Osteoblast (primary cell): ENCODE measurements around the gene LRP6. TPM values are rescaled to one million over a fixed set of nuclear protein-coding genes. Genes with fewer than 3 reads are reported as not detected.
"Not testable (repeated sequence)": the region's sequence is repeated elsewhere in the genome, so short reads cannot be mapped to it uniquely, and the experiment has no call there.

ENCODE experiments used
- DNase-seq: peaks from one replicate; pipeline ENCODE4 v3.0.0; 2011; ENCODE audit warnings: low spot score, mixed read lengths; ENCODE audit not compliant: insufficient read length; ENCODE audit errors: missing footprints
- H2AFZ ChIP-seq: 2 replicates; pipeline ENCODE4 v1.6.0; 2011; ENCODE audit warnings: mild to moderate bottlenecking, low read length
- H3K27ac ChIP-seq: 2 replicates; pipeline ENCODE4 v1.5.1; 2011; ENCODE audit warnings: mild to moderate bottlenecking, low read depth, low read length, moderate library complexity
- H3K27me3 ChIP-seq: 2 replicates; pipeline ENCODE4 v1.6.0; 2012; ENCODE audit warnings: mild to moderate bottlenecking, control low read depth, inconsistent platforms, low read length, moderate library complexity; ENCODE audit not compliant: insufficient read depth
- H3K36me3 ChIP-seq: 2 replicates; pipeline ENCODE4 v1.5.1; 2011; ENCODE audit warnings: mild to moderate bottlenecking, low read length, control low read depth, moderate library complexity; ENCODE audit not compliant: insufficient read depth
- H3K4me1 ChIP-seq: 2 replicates; pipeline ENCODE4 v1.5.1; 2011; ENCODE audit warnings: mild to moderate bottlenecking, low read length, control low read depth, moderate library complexity; ENCODE audit not compliant: insufficient read depth
- H3K4me2 ChIP-seq: 2 replicates; pipeline ENCODE4 v1.6.0; 2011; ENCODE audit warnings: mild to moderate bottlenecking, low read length; ENCODE audit not compliant: insufficient read depth
- H3K4me3 ChIP-seq: fragments of 200-600 bp; sonication (generic); 3 replicates; pipeline ENCODE4 v1.5.1; 2012; ENCODE audit warnings: mild to moderate bottlenecking, low read length, inconsistent platforms; ENCODE audit not compliant: insufficient read depth
- H3K79me2 ChIP-seq: 2 replicates; pipeline ENCODE4 v1.6.0; 2012; ENCODE audit warnings: mild to moderate bottlenecking, low read length, control low read depth, inconsistent platforms; ENCODE audit not compliant: insufficient read depth
- H3K9me3 ChIP-seq: 2 replicates; pipeline ENCODE4 v1.5.1; 2011; ENCODE audit warnings: low read depth, low read length, control low read depth
- H4K20me1 ChIP-seq: 2 replicates; pipeline ENCODE4 v1.6.0; 2012; ENCODE audit warnings: mild to moderate bottlenecking, low read length, control low read depth; ENCODE audit not compliant: insufficient read depth
- CTCF ChIP-seq: IDR thresholded peaks from 2 replicates; pipeline ENCODE4 v1.5.1; 2011; ENCODE audit warnings: mild to moderate bottlenecking, low read depth, low read length, moderate library complexity; ENCODE audit errors: extremely low read depth
- total RNA-seq: library from RNA; depleted of rRNA; stranded (reverse); fragments of >200 nt; gene quantifications from 2 replicates; pipeline ENCODE4 v1.2.3, GENCODE V29; 2012

The LRP6 gene
- total RNA-seq, 1 donor = 46.7 TPM

- no peak for TF ChIP-seq CTCF
These were observed 113.2 kb downstream of the LRP6 start for GRCh38 chr12:12153596-12153995.

GRCh38 chr12:12147111-12147510 is 119.7 kb downstream of the LRP6 start:
- Histone ChIP-seq H3K4me1 (no peaks in the 10 kb centered on the region), H3K27ac (no peak overlapping the region), H3K36me3 (peaks cover 16% of the 10 kb centered on the region), H3K9me3 (no peaks in the 10 kb centered on the region), H3K79me2 (no peaks in the 10 kb centered on the region), H2AFZ (no peak overlapping the region), H3K27me3 (no peaks in the 10 kb centered on the region), H4K20me1 (no peaks in the 10 kb centered on the region), H3K4me2 (no peak overlapping the region), H3K4me3 (no peak overlapping the region)
- DNase-seq = no peak
- no peak for TF ChIP-seq CTCF

More at GRCh38 chr12:12153596-12153995, 113.2 kb downstream of the LRP6 start:
- Histone ChIP-seq H3K79me2 (no peaks in the 10 kb centered on the region), H3K4me1 (no peaks in the 10 kb centered on the region), H3K27me3 (no peaks in the 10 kb centered on the region), H2AFZ (no peak overlapping the region), H3K4me3 (no peak overlapping the region), H4K20me1 (peaks cover 3% of the 10 kb centered on the region), H3K9me3 (no peaks in the 10 kb centered on the region), H3K36me3 (peaks cover 11% of the 10 kb centered on the region), H3K4me2 (no peak overlapping the region), H3K27ac (no peak overlapping the region)
- no peak for DNase-seq

- not testable (repeated sequence) for H2AFZ ChIP-seq, H3K9me3 ChIP-seq, H3K4me1 ChIP-seq, H3K27ac ChIP-seq, H3K79me2 ChIP-seq, H3K4me2 ChIP-seq, H3K4me3 ChIP-seq, H3K36me3 ChIP-seq, DNase-seq, H4K20me1 ChIP-seq, H3K27me3 ChIP-seq
These were observed 122.3 kb downstream of the LRP6 start for GRCh38 chr12:12144531-12144930.

- no peak overlapping the region for H3K4me3 ChIP-seq
- H3K79me2 ChIP-seq = no peaks in the 10 kb centered on the region
- no peaks in the 10 kb centered on the region for H3K4me1 ChIP-seq
- H3K27me3 ChIP-seq = no peaks in the 10 kb centered on the region
- no peaks in the 10 kb centered on the region for H3K9me3 ChIP-seq
- no peak overlapping the region for H3K27ac ChIP-seq
- no peak for DNase-seq
- no peak overlapping the region for H2AFZ ChIP-seq
- peaks cover 2% of the 10 kb centered on the region for H3K36me3 ChIP-seq
- H3K4me2 ChIP-seq = no peak overlapping the region
- no peak for TF ChIP-seq CTCF
- peaks cover 5% of the 10 kb centered on the region for H4K20me1 ChIP-seq
These were observed 125.8 kb downstream of the LRP6 start for GRCh38 chr12:12141000-12141399.
